SU-DHL-6 (cell line): ENCODE measurements around the gene SPATA16.

ENCODE experiments used
- H2AFZ ChIP-seq: fragments of 200-600 bp; sonication (generic); 2 replicates; pipeline ENCODE4 v1.6.1; 2014; ENCODE audit warnings: low read depth, mild to moderate bottlenecking, moderate library complexity, mixed read lengths, antibody characterized with exemption, low read length; ENCODE audit not compliant: severe bottlenecking
- H3F3A ChIP-seq: fragments of 200-600 bp; shearing (Covaris generic); 2 replicates; pipeline ENCODE4 v1.6.0; 2016; ENCODE audit warnings: antibody characterized with exemption, mild to moderate bottlenecking; ENCODE audit not compliant: insufficient read depth
- H3K27ac ChIP-seq: fragments of 200-600 bp; sonication (generic); 2 replicates; pipeline ENCODE4 v1.5.1; 2016; ENCODE audit warnings: low read depth, mild to moderate bottlenecking, low read length, moderate library complexity, mixed read lengths
- H3K27me3 ChIP-seq: fragments of 200-600 bp; sonication (generic), shearing (Covaris generic); 2 replicates; pipeline ENCODE4 v1.6.0; 2014; ENCODE audit warnings: mild to moderate bottlenecking, low read length
- H3K36me3 ChIP-seq: fragments of 200-600 bp; sonication (generic); 2 replicates; pipeline ENCODE4 v1.6.1; 2014; ENCODE audit warnings: mild to moderate bottlenecking, low read length, mixed read lengths
- H3K4me2 ChIP-seq: fragments of 300-600, 200-600 bp; shearing (Covaris generic), sonication (generic); 2 replicates; pipeline ENCODE4 v1.6.0; 2014; ENCODE audit warnings: low read length, low read depth, mild to moderate bottlenecking; ENCODE audit not compliant: poor library complexity, severe bottlenecking
- H3K4me3 ChIP-seq: fragments of 200-600 bp; sonication (generic); 2 replicates; pipeline ENCODE4 v1.5.1; 2014; ENCODE audit warnings: antibody characterized with exemption, low read length, mild to moderate bottlenecking, mixed read lengths; ENCODE audit not compliant: insufficient read depth, poor library complexity, severe bottlenecking
- H3K79me2 ChIP-seq: fragments of 200-600 bp; sonication (generic); 2 replicates; pipeline ENCODE4 v1.6.1; 2014; ENCODE audit warnings: mild to moderate bottlenecking, low read length, moderate library complexity; ENCODE audit not compliant: insufficient read depth
- H3K9ac ChIP-seq: fragments of 200-600 bp; sonication (generic); 2 replicates; pipeline ENCODE4 v1.7.0; 2014; ENCODE audit warnings: mild to moderate bottlenecking, low read length
- H3K9me2 ChIP-seq: fragments of 200-600 bp; sonication (generic); replicated peaks from 2 replicates; pipeline ENCODE4 v1.6.1; 2014; ENCODE audit warnings: low read length; ENCODE audit not compliant: insufficient read depth
- H3K9me3 ChIP-seq: fragments of 200-600 bp; sonication (generic); 2 replicates; pipeline ENCODE4 v1.6.1; 2014; ENCODE audit warnings: low read length, mixed read lengths; ENCODE audit not compliant: insufficient read depth
- H4K20me1 ChIP-seq: fragments of 200-600 bp; sonication (generic); 2 replicates; pipeline ENCODE4 v1.6.1; 2014; ENCODE audit warnings: low read depth, mild to moderate bottlenecking, antibody characterized with exemption, low read length, moderate library complexity, mixed read lengths
- CTCF ChIP-seq: fragments of 200-600 bp; sonication (generic); IDR thresholded peaks from one replicate; pipeline ENCODE4 v1.5.1; 2017; ENCODE audit warnings: antibody characterized with exemption, mild to moderate bottlenecking, low read length, moderate library complexity; ENCODE audit not compliant: insufficient read depth, poor library complexity, severe bottlenecking
- EZH2phosphoT487 ChIP-seq: fragments of 200-600 bp; sonication (generic), shearing (Covaris generic); conservative IDR thresholded peaks from 2 replicates; pipeline ENCODE4 v1.6.1; 2018; ENCODE audit warnings: mild to moderate bottlenecking, antibody characterized with exemption, low read length, moderate library complexity, mixed read lengths

The SPATA16 gene

DNA sequence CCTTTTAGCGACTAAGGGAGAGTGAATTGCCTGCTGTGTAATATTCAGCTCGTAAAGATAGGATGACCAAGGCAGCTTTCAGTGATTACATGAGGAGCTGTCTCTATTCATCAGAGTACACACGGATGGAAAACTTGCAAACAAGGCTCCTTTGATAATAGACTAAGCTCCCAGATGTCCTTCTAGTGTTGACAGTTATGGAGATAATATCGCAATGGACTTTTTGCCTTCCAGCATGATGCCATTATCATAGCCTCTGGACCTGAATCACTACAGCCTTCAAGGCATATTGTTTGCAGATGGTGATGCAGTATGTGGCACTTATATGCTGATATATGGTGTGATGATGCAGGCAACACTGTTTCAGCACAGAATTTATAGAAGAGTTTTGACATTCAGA, 296.6 kb downstream of the SPATA16 start:
- no peak overlapping the region for H3K4me3 ChIP-seq
- H3K9me2 ChIP-seq: no peaks in the 10 kb centered on the region
- H3K27me3 ChIP-seq: no peaks in the 10 kb centered on the region
- no peak for TF ChIP-seq CTCF
- TF ChIP-seq EZH2phosphoT487: no peak
- H3F3A ChIP-seq: no peaks in the 10 kb centered on the region
- H3K27ac ChIP-seq: no peak overlapping the region
- no peaks in the 10 kb centered on the region for H3K36me3 ChIP-seq
- no peaks in the 10 kb centered on the region for H3K9me3 ChIP-seq
- no peaks in the 10 kb centered on the region for H4K20me1 ChIP-seq
- no peak overlapping the region for H3K4me2 ChIP-seq
- H3K9ac ChIP-seq: no peak overlapping the region
- no peak overlapping the region for H2AFZ ChIP-seq
- no peaks in the 10 kb centered on the region for H3K79me2 ChIP-seq

DNA sequence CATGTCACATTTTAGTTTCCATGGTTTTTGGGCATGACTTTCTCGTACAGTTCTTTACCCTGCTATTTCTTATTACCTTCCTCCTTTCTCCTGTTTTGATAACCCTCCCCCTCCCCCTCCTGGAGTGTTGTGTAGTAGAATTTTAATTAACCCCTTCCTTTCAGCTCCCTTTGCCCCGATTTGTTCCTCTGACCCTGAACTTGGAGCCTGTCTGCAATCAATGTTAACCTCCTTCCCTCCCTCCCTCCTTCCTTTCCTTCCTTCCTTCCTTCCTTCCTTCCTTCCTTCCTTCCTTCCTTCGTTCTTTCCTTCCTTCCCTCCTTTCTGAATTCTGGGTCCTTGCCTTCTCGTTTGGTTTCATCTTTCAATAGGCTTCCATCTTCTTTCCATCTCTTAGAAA, 300.1 kb downstream of the SPATA16 start:
- Histone ChIP-seq H3K4me2 (no peak overlapping the region), H3K9me3 (no peaks in the 10 kb centered on the region), H3K9me2 (no peaks in the 10 kb centered on the region), H3K9ac (no peak overlapping the region), H3K27ac (no peak overlapping the region), H3K36me3 (no peaks in the 10 kb centered on the region), H3K4me3 (no peak overlapping the region), H3F3A (no peaks in the 10 kb centered on the region), H2AFZ (no peak overlapping the region), H3K27me3 (no peaks in the 10 kb centered on the region), H3K79me2 (no peaks in the 10 kb centered on the region), H4K20me1 (no peaks in the 10 kb centered on the region)
- TF ChIP-seq EZH2phosphoT487: no peak
- no peak for TF ChIP-seq CTCF

- Histone ChIP-seq H3K36me3 (no peaks in the 10 kb centered on the region), H3K9ac (no peak overlapping the region), H3K79me2 (no peaks in the 10 kb centered on the region), H2AFZ (no peak overlapping the region), H3K9me2 (no peaks in the 10 kb centered on the region), H3K27ac (no peak overlapping the region), H4K20me1 (no peaks in the 10 kb centered on the region), H3K9me3 (no peaks in the 10 kb centered on the region), H3F3A (no peaks in the 10 kb centered on the region), H3K4me2 (no peak overlapping the region), H3K27me3 (no peaks in the 10 kb centered on the region), H3K4me3 (no peak overlapping the region)
- TF ChIP-seq CTCF (no peak), EZH2phosphoT487 (no peak)
Observed at GRCh38 chr3:172840463-172840862, 300.6 kb downstream of the SPATA16 start.

DNA sequence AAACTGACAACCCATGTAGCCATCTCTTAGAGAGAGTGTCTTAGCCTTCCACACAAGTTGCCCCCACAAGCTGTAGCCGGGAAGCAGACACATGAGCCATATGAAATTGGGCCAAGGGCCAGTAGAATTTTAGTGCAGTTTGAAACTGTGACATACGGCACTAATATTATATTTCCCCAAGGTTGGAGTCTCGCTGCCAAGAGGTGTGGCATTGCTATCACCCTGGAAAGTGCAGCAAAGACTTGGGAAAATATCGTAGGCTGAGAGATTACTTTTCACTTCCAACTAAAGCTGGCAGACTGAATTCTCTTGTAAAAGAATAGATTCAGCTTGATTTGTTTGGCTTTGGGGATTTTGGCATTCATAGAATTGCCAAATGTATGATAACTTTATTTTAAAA, 301.4 kb downstream of the SPATA16 start:
- H3K79me2 ChIP-seq: no peaks in the 10 kb centered on the region
- H3K36me3 ChIP-seq: no peaks in the 10 kb centered on the region
- no peak overlapping the region for H3K4me3 ChIP-seq
- H3K9ac ChIP-seq: no peak overlapping the region
- no peak overlapping the region for H3K27ac ChIP-seq
- H3K27me3 ChIP-seq: no peaks in the 10 kb centered on the region
- H3K9me3 ChIP-seq: no peaks in the 10 kb centered on the region
- no peaks in the 10 kb centered on the region for H3K9me2 ChIP-seq
- no peaks in the 10 kb centered on the region for H4K20me1 ChIP-seq
- H2AFZ ChIP-seq: no peak overlapping the region
- H3F3A ChIP-seq: no peaks in the 10 kb centered on the region
- TF ChIP-seq EZH2phosphoT487 (no peak), CTCF (no peak)
- H3K4me2 ChIP-seq: no peak overlapping the region
